ENCODE data around the gene TNS1. TPM values are rescaled to one million over a fixed set of nuclear protein-coding genes. Genes with fewer than 3 reads are reported as not detected.

TNS1 gene
- total and polyA plus RNA-seq, 2 experiments from 2014 or later: 81.6 to 99.3 TPM

DNA sequence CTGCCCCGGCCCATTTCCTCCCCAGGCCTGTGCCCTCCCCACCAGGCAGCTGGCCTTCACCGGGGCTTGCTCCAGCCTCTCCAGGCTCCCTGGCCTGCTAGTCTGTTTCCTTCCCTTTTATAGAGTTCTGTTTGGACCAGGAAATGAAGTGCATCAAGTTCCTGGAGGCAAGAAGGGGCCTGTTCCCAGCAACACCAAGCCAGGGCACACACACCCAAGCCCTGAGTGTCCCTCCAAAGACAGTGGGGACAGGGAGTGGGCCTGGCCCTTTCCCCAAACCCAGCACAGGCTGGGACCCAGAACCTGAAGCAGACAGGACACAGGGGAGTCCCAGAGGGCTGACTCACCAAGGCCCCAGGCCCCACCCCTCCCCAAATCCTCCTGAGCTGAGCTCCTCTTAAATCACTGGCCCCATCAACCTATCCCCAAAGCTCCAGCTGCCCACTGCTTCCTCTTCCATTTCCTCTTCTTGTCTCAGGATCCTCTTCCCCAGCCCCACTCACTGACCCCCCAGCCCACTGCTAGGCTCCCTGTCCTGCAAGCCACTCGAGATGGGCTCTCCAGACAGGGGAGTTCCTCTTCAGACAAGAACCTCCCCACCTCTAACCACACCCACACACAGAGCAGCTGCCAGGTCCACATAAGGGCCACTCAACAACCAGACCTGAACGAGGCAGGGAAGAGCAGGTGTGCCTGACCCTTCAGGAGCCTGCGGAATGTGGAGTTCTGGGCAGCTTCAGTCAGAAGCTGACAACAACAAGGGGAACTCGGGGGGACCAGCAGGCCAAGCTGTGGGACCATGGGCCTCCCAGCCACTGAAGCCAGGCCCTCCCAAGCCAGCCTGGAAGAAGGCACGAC, 74.2 kb downstream of the TNS1 start:
- WGBS, 2 experiments (ENCODE audit: low coverage in 1 of 2, low lambda C conversion rate in 2 of 2, missing lambda C conversion rate in 2 of 2): 45% methylated on average over 7 of the region's 7 CpGs
- H3K27me3 ChIP-seq (replicated peaks; ENCODE audit: insufficient read depth): no peaks in the 10 kb centered on the region
- peak overlapping the region; percentile 65 for H3K27ac ChIP-seq
- in situ Hi-C loops (cut with MboI): no loop called here
- TF ChIP-seq EZH2phosphoT487 (IDR thresholded peaks at IDR 0.05; ENCODE audit: insufficient read depth, low read depth): no peak
- no peak for TF ChIP-seq EZH2 (IDR thresholded peaks at IDR 0.05; ENCODE audit: insufficient read depth, poor library complexity, severe bottlenecking)
- H3K4me2 ChIP-seq (ENCODE audit: unreplicated experiment): peak overlapping the region; percentile 32
- H2AFZ ChIP-seq: no peak overlapping the region
- no peaks in the 10 kb centered on the region for H3K36me3 ChIP-seq (ENCODE audit: low read depth)
- peak; percentile 40 for DNase-seq
- no peak overlapping the region for H3K4me3 ChIP-seq
- no peaks in the 10 kb centered on the region for H4K20me1 ChIP-seq (ENCODE audit: insufficient read depth)
- peak overlapping the region; percentile 28; the same call in 1 of the 2 replicates for H3K9ac ChIP-seq
- H3K4me1 ChIP-seq (ENCODE audit: insufficient read depth): peaks cover 60% of the 10 kb centered on the region
- no peaks in the 10 kb centered on the region for H3K9me2 ChIP-seq (ENCODE audit: insufficient read depth)
- H3F3A ChIP-seq (ENCODE audit: insufficient read depth): peaks cover 59% of the 10 kb centered on the region
- peaks cover 98% of the 10 kb centered on the region for H3K79me2 ChIP-seq (ENCODE audit: insufficient read depth)
- no peaks in the 10 kb centered on the region for H3K9me3 ChIP-seq (ENCODE audit: low read depth)

DNA sequence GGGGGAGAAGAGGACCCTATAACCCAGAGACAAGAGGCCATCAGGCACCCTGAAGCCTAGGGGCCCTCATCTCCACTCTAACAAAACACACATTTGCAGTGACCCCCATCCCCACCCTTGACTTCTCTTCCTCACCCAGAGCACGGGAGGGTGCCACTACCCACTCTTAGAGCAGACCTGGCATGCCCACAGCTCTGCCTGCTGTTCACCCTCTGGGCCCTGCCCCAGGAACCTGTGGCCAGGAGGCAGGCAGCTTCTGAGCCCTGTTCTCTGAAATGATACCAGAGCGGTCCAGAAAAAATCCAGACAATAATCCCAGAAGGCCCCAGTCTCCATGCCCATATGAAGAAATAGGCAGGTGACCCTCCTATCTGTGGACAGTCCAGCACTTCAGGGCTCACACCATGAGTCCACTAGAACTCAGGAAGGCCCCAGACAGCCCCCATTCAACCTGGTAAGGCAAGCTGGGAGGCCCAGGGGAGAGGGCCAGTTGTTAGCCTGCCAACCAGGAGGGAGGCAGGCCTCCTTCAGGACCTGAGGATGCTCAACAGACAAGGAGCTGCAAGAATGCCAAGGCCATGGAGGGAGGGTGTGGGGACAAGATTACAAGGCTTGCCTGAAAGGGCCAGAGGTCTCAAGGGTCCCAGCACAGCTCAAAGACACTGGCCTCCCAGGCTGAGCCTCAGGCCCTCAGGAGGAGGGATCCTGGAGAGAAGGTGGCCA, 75.0 kb downstream of the TNS1 start:
- Histone ChIP-seq H3K9ac (peak overlapping the region; percentile 28; the same call in 1 of the 2 replicates), H3K36me3 (ENCODE audit: low read depth) (no peaks in the 10 kb centered on the region), H3F3A (ENCODE audit: insufficient read depth) (peaks cover 53% of the 10 kb centered on the region), H3K9me3 (ENCODE audit: low read depth) (no peaks in the 10 kb centered on the region), H3K4me1 (ENCODE audit: insufficient read depth) (peaks cover 60% of the 10 kb centered on the region), H4K20me1 (ENCODE audit: insufficient read depth) (no peaks in the 10 kb centered on the region), H3K9me2 (ENCODE audit: insufficient read depth) (no peaks in the 10 kb centered on the region), H3K27me3 (replicated peaks; ENCODE audit: insufficient read depth) (no peaks in the 10 kb centered on the region), H3K4me2 (ENCODE audit: unreplicated experiment) (no peak overlapping the region), H3K27ac (peak overlapping the region; percentile 65), H2AFZ (no peak overlapping the region), H3K79me2 (ENCODE audit: insufficient read depth) (peaks cover 98% of the 10 kb centered on the region), H3K4me3 (no peak overlapping the region)
- in situ Hi-C loops (cut with MboI): no loop called here
- DNase-seq: no peak
- TF ChIP-seq EZH2phosphoT487 (IDR thresholded peaks at IDR 0.05; ENCODE audit: insufficient read depth, low read depth): no peak
- no peak for TF ChIP-seq EZH2 (IDR thresholded peaks at IDR 0.05; ENCODE audit: insufficient read depth, poor library complexity, severe bottlenecking)
- WGBS, 2 experiments (ENCODE audit: low coverage in 1 of 2, low lambda C conversion rate in 2 of 2, missing lambda C conversion rate in 2 of 2): 93 to 97% methylated on average over 2 of the region's 2 CpGs

DNA sequence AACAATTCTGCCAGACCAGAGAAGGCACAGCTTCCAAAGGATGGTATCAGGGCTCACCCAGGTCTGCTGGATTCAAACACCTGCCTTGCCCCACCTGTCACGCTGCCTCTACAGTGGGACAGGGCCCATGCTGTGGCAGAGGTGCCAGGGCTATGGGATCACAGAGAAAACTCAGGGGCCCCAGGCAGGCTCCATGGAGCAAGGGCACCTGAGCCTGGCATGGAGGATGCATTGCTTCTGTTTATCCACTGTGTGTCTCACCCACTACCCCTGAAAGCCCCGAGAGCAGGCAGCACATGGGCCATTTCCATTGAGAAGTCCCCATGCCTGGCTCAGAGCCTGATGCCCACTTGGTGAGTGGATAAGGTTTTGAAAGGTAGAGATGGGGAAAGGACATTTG, 76.0 kb downstream of the TNS1 start:
- Histone ChIP-seq H4K20me1 (ENCODE audit: insufficient read depth) (no peaks in the 10 kb centered on the region), H3K4me1 (ENCODE audit: insufficient read depth) (peaks cover 60% of the 10 kb centered on the region)
- no peak for DNase-seq

GRCh38 chr2:217924346-217924901, 78.4 kb downstream of the TNS1 start:
- H3K36me3 ChIP-seq (ENCODE audit: low read depth): no peaks in the 10 kb centered on the region
- H3K9me2 ChIP-seq (ENCODE audit: insufficient read depth): no peaks in the 10 kb centered on the region
- in situ Hi-C loops (cut with MboI): no loop called here
- H3K27me3 ChIP-seq (replicated peaks; ENCODE audit: insufficient read depth): no peaks in the 10 kb centered on the region
- H3K27ac ChIP-seq: no peak overlapping the region
- no peaks in the 10 kb centered on the region for H4K20me1 ChIP-seq (ENCODE audit: insufficient read depth)
- TF ChIP-seq EZH2phosphoT487 (IDR thresholded peaks at IDR 0.05; ENCODE audit: insufficient read depth, low read depth) (no peak), EZH2 (IDR thresholded peaks at IDR 0.05; ENCODE audit: insufficient read depth, poor library complexity, severe bottlenecking) (no peak)
- no peak overlapping the region for H3K9ac ChIP-seq
- H3K9me3 ChIP-seq (ENCODE audit: low read depth): no peaks in the 10 kb centered on the region
- H3K4me1 ChIP-seq (ENCODE audit: insufficient read depth): peaks cover 62% of the 10 kb centered on the region
- peaks cover 100% of the 10 kb centered on the region for H3K79me2 ChIP-seq (ENCODE audit: insufficient read depth)
- H3F3A ChIP-seq (ENCODE audit: insufficient read depth): peaks cover 57% of the 10 kb centered on the region
- 98 to 99% methylated on average over 5 of the region's 5 CpGs for WGBS, 2 experiments (ENCODE audit: low coverage in 1 of 2, low lambda C conversion rate in 2 of 2, missing lambda C conversion rate in 2 of 2)
- no peak overlapping the region for H3K4me3 ChIP-seq
- DNase-seq: no peak
- H2AFZ ChIP-seq: no peak overlapping the region
- no peak overlapping the region for H3K4me2 ChIP-seq (ENCODE audit: unreplicated experiment)

More for the DNA sequence above, 76.0 kb downstream of the TNS1 start:
- whole genome bisulfite sequencing, 2 experiments (ENCODE audit: low coverage in 1 of 2, low lambda C conversion rate in 2 of 2, missing lambda C conversion rate in 2 of 2): 97 to 100% methylated on average over 2 of the region's 2 CpGs
- Histone ChIP-seq H3K9me2 (ENCODE audit: insufficient read depth) (no peaks in the 10 kb centered on the region), H3F3A (ENCODE audit: insufficient read depth) (peaks cover 46% of the 10 kb centered on the region), H2AFZ (no peak overlapping the region), H3K27ac (peak overlapping the region; percentile 12; the same call in 1 of the 2 replicates), H3K27me3 (replicated peaks; ENCODE audit: insufficient read depth) (no peaks in the 10 kb centered on the region), H3K36me3 (ENCODE audit: low read depth) (no peaks in the 10 kb centered on the region), H3K79me2 (ENCODE audit: insufficient read depth) (peaks cover 98% of the 10 kb centered on the region), H3K9me3 (ENCODE audit: low read depth) (no peaks in the 10 kb centered on the region), H3K4me3 (no peak overlapping the region), H3K4me2 (ENCODE audit: unreplicated experiment) (no peak overlapping the region), H3K9ac (no peak overlapping the region)
- TF ChIP-seq EZH2phosphoT487 (IDR thresholded peaks at IDR 0.05; ENCODE audit: insufficient read depth, low read depth): no peak
- TF ChIP-seq EZH2 (IDR thresholded peaks at IDR 0.05; ENCODE audit: insufficient read depth, poor library complexity, severe bottlenecking): no peak
- in situ Hi-C loops (cut with MboI): no loop called here

All from GM23248 (cell line).